Cerebellar nuclear complex (tissue), 1 donor: ENCODE measurements around the gene FOXB2.
"Not testable (repeated sequence)": the region's sequence is repeated elsewhere in the genome, so short reads cannot be mapped to it uniquely, and the experiment has no call there.

ENCODE experiments used
- DNase-seq, 2 experiments: peaks; one replicate each; lab custom pipeline; 2025; lab: John Stamatoyannopoulos, UW

FOXB2 gene

GRCh38 chr9:77016526-77017504, 2.6 kb upstream of the FOXB2 start:
- no peak for DNase-seq

- no peak for DNase-seq
Measured at GRCh38 chr9:77017505-77017894, 2.0 kb upstream of the FOXB2 start.

GRCh38 chr9:77018058-77018968, 1.1 kb upstream of the FOXB2 start:
- no peak for DNase-seq

GRCh38 chr9:77018969-77019235, 553 bp upstream of the FOXB2 start:
- DNase-seq, result no peak

GRCh38 chr9:77019926-77020412, 514 bp downstream of the FOXB2 start:
- DNase-seq, result no peak

GRCh38 chr9:77020413-77021290, 1.2 kb downstream of the FOXB2 start:
- no peak for DNase-seq

GRCh38 chr9:77021291-77021894, 1.9 kb downstream of the FOXB2 start:
- DNase-seq, result no peak

GRCh38 chr9:77021922-77022782, 2.7 kb downstream of the FOXB2 start:
- DNase-seq, result no peak

- DNase-seq, result no peak
Measured at GRCh38 chr9:77022783-77023440, 3.5 kb downstream of the FOXB2 start.

- DNase-seq, result no peak
Measured at GRCh38 chr9:77023726-77024125, 4.3 kb downstream of the FOXB2 start.

- no peak for DNase-seq
Measured at GRCh38 chr9:77024776-77025545, 5.5 kb downstream of the FOXB2 start.

GRCh38 chr9:77028478-77028877, 9.0 kb downstream of the FOXB2 start:
- no peak for DNase-seq

GRCh38 chr9:77030045-77030444, 10.6 kb downstream of the FOXB2 start:
- DNase-seq, result no peak

GRCh38 chr9:77038281-77039036, 19.0 kb downstream of the FOXB2 start:
- no peak for DNase-seq

GRCh38 chr9:77040340-77040739, 20.9 kb downstream of the FOXB2 start:
- no peak for DNase-seq

GRCh38 chr9:77043743-77044142, 24.3 kb downstream of the FOXB2 start:
- not testable (repeated sequence) for DNase-seq

- DNase-seq, result not testable (repeated sequence)
Measured at GRCh38 chr9:77060681-77061080, 41.2 kb downstream of the FOXB2 start.

GRCh38 chr9:77063645-77064285, 44.3 kb downstream of the FOXB2 start:
- no peak for DNase-seq
